GM19467 (cell line): ENCODE results near the gene ADCY7.

Source experiments
- ATAC-seq: cut with Tn5 transposase; IDR thresholded peaks from one replicate; pipeline ENCODE4 v1.9.1; 2021; ENCODE audit warnings: mild to moderate bottlenecking, moderate library complexity; ENCODE audit not compliant: unreplicated experiment

ADCY7 gene

GRCh38 chr16:50296807-50297206, 30.5 kb downstream of the ADCY7 start:
- no peak for ATAC-seq

GRCh38 chr16:50297301-50298074, 31.1 kb downstream of the ADCY7 start:
- no peak for ATAC-seq

GRCh38 chr16:50298075-50298460, 31.7 kb downstream of the ADCY7 start:
- ATAC-seq = no peak

GRCh38 chr16:50298591-50299507, 32.5 kb downstream of the ADCY7 start:
- no peak for ATAC-seq

- ATAC-seq = no peak
These were observed 33.3 kb downstream of the ADCY7 start for GRCh38 chr16:50299508-50300105.

- ATAC-seq = no peak
These were observed 34.7 kb downstream of the ADCY7 start for GRCh38 chr16:50300942-50301625.

GRCh38 chr16:50301626-50302471, 35.5 kb downstream of the ADCY7 start:
- ATAC-seq = no peak

GRCh38 chr16:50302472-50303005, 36.2 kb downstream of the ADCY7 start:
- ATAC-seq = no peak

- no peak for ATAC-seq
These were observed 36.8 kb downstream of the ADCY7 start for GRCh38 chr16:50303041-50303604.

GRCh38 chr16:50303605-50304466, 37.5 kb downstream of the ADCY7 start:
- no peak for ATAC-seq

- ATAC-seq = no peak
These were observed 38.4 kb downstream of the ADCY7 start for GRCh38 chr16:50304467-50305440.

- ATAC-seq = no peak
These were observed 39.2 kb downstream of the ADCY7 start for GRCh38 chr16:50305441-50306061.

GRCh38 chr16:50306287-50306686, 39.9 kb downstream of the ADCY7 start:
- ATAC-seq = no peak

- ATAC-seq = no peak
These were observed 42.0 kb downstream of the ADCY7 start for GRCh38 chr16:50308237-50308965.

- ATAC-seq = no peak
These were observed 42.8 kb downstream of the ADCY7 start for GRCh38 chr16:50309156-50309526.
